ENCODE measurements around the gene TECPR2. TPM values are rescaled to one million over a fixed set of nuclear protein-coding genes. Genes with fewer than 3 reads are reported as not detected.
A peak's percentile ranks its signal among the peaks of the same experiment; 100 is the strongest.

Gene TECPR2
- total and polyA plus RNA-seq, 2 of the 13 experiments (the other 11 are each of a cell fraction or from before 2014, with no cell fraction given), result 3.5 to 5.7 TPM

- peak in 1 of 2 experiments; percentile 13; a peak in 1 of 4 replicates for TF ChIP-seq NR2F1 (CRISPR knock-in tag; IDR thresholded peaks at IDR 0.05)
- peak; percentile 32 for TF ChIP-seq TFDP2 (CRISPR knock-in tag; IDR thresholded peaks at IDR 0.05)
- no peak for TF ChIP-seq ZNF207 (IDR thresholded peaks at IDR 0.05; ENCODE audit: borderline replicate concordance)
- no peak for TF ChIP-seq HNF1A (IDR thresholded peaks at IDR 0.05; ENCODE audit: low read depth)
- no peak for TF ChIP-seq HNF1A (CRISPR knock-in tag; IDR thresholded peaks at IDR 0.05; ENCODE audit: borderline replicate concordance)
- no peak for TF ChIP-seq NCOA1 (CRISPR knock-in tag; IDR thresholded peaks at IDR 0.05)
- TF ChIP-seq ZNF775 (CRISPR knock-in tag; IDR thresholded peaks at IDR 0.05; ENCODE audit: borderline replicate concordance), result no peak
- TF ChIP-seq ZNF354B (CRISPR knock-in tag; IDR thresholded peaks at IDR 0.05), result no peak
- TF ChIP-seq NR2C2 (CRISPR knock-in tag; IDR thresholded peaks at IDR 0.05; ENCODE audit: borderline replicate concordance), result peak; percentile 50; the same call in 1 of the 2 replicates
- no peak for TF ChIP-seq TBP (CRISPR knock-in tag; IDR thresholded peaks at IDR 0.05)
- TF ChIP-seq ZFP1 (CRISPR knock-in tag; IDR thresholded peaks at IDR 0.05), result no peak; the same call in 1 of the 2 replicates
- peak; percentile 37 for TF ChIP-seq ZBTB25 (CRISPR knock-in tag; IDR thresholded peaks at IDR 0.05)
- TF ChIP-seq JUN (CRISPR knock-in tag; IDR thresholded peaks at IDR 0.05), result no peak
- TF ChIP-seq AGO1 (IDR thresholded peaks at IDR 0.05; ENCODE audit: low read depth, low read length, poor library complexity, severe bottlenecking), result peak; percentile 37
- TF ChIP-seq KLF9 (CRISPR knock-in tag; IDR thresholded peaks at IDR 0.05; ENCODE audit: low read depth), result no peak
- TF ChIP-seq ZSCAN31 (CRISPR knock-in tag; IDR thresholded peaks at IDR 0.05; ENCODE audit: low read depth), result no peak
- TF ChIP-seq, protein P1, sequence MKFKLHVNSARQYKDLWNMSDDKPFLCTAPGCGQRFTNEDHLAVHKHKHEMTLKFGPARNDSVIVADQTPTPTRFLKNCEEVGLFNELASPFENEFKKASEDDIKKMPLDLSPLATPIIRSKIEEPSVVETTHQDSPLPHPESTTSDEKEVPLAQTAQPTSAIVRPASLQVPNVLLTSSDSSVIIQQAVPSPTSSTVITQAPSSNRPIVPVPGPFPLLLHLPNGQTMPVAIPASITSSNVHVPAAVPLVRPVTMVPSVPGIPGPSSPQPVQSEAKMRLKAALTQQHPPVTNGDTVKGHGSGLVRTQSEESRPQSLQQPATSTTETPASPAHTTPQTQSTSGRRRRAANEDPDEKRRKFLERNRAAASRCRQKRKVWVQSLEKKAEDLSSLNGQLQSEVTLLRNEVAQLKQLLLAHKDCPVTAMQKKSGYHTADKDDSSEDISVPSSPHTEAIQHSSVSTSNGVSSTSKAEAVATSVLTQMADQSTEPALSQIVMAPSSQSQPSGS (CRISPR knock-in tag; IDR thresholded peaks at IDR 0.05), result 0 out of 2 replicates have a peak, but pooled peaks have one; percentile 22
- no peak for TF ChIP-seq ZNF552 (CRISPR knock-in tag; IDR thresholded peaks at IDR 0.05; ENCODE audit: borderline replicate concordance)
Measured at GRCh38 chr14:102538602-102539543, 176.1 kb downstream of the TECPR2 start (continued).
